IMR-90 (cell line): ENCODE measurements around the gene NKX2-3. TPM values are rescaled to one million over a fixed set of nuclear protein-coding genes. Genes with fewer than 3 reads are reported as not detected.

Experiments used
- ATAC-seq: fragments of 200-7000 bp; cut with Tn5 transposase; 2 replicates; pipeline ENCODE4 v1.9.1; 2020; ENCODE audit warnings: low read depth, mild to moderate bottlenecking, moderate library complexity
- BruUV-seq: library from RNA; stranded (reverse); fragments of 400-500 nt; replicated peaks from 2 replicates; lab custom pipeline; 2021; lab: Mats Ljungman, UMichigan
- CTCF ChIA-PET: fragments of 300-600 bp; formaldehyde crosslinking; extraction: SDS; loops from one replicate; lab custom pipeline; 2021; ENCODE audit warnings: antibody characterized with exemption; lab: Yijun Ruan, JAX
- POLR2A ChIA-PET: fragments of 300-600 bp; sonication (Branson Sonifier 250); formaldehyde crosslinking; loops from one replicate; lab custom pipeline; 2022; ENCODE audit warnings: antibody characterized with exemption; ENCODE audit not compliant: unreplicated experiment; lab: Charles Lee
- DNase-seq: peaks from one replicate; pipeline ENCODE4 v3.0.0; 2013
- H2AFZ ChIP-seq: replicated peaks from 2 replicates; pipeline ENCODE3; 2013; ENCODE audit warnings: low read length, mild to moderate bottlenecking; ENCODE audit not compliant: poor library complexity
- H2AK5ac ChIP-seq: 2 replicates; pipeline ENCODE4 v1.6.1; 2013; ENCODE audit warnings: low read depth, low read length, inconsistent platforms
- H2AK9ac ChIP-seq: replicated peaks from 2 replicates; pipeline ENCODE3; 2013; ENCODE audit warnings: mild to moderate bottlenecking, low read depth, low read length, moderate library complexity; ENCODE audit not compliant: poor library complexity
- H2BK120ac ChIP-seq: 2 replicates; pipeline ENCODE4 v1.6.1; 2013; ENCODE audit warnings: low read depth, low read length, inconsistent platforms
- H2BK15ac ChIP-seq: 3 replicates; pipeline ENCODE4 v1.6.1; 2013; ENCODE audit warnings: low read depth, low read length, inconsistent platforms
- H2BK20ac ChIP-seq: 2 replicates; pipeline ENCODE4 v1.6.1; 2013; ENCODE audit warnings: low read depth, mild to moderate bottlenecking, inconsistent platforms, low read length, moderate library complexity
- H2BK5ac ChIP-seq: 2 replicates; pipeline ENCODE4 v1.6.1; 2013; ENCODE audit warnings: mild to moderate bottlenecking, low read depth, low read length, inconsistent platforms; ENCODE audit not compliant: poor library complexity, severe bottlenecking
- H3K14ac ChIP-seq: replicated peaks from 2 replicates; pipeline ENCODE4 v1.6.1; 2013; ENCODE audit warnings: low read depth, low read length, inconsistent platforms
- H3K18ac ChIP-seq: 2 replicates; pipeline ENCODE4 v1.6.1; 2013; ENCODE audit warnings: low read depth, low read length, control low read depth
- H3K23ac ChIP-seq: 2 replicates; pipeline ENCODE4 v1.6.1; 2013; ENCODE audit warnings: low read depth, low read length, inconsistent platforms
- H3K27ac ChIP-seq: 2 replicates; pipeline ENCODE4 v1.5.1; 2013; ENCODE audit warnings: mild to moderate bottlenecking, control low read depth, low read length; ENCODE audit not compliant: insufficient read depth
- H3K27me3 ChIP-seq: 2 replicates; pipeline ENCODE4 v1.6.1; 2013; ENCODE audit warnings: low read length; ENCODE audit not compliant: control insufficient read depth, insufficient read depth
- H3K36me3 ChIP-seq: 2 replicates; pipeline ENCODE4 v1.6.1; 2013; ENCODE audit warnings: low read length, mixed read lengths; ENCODE audit not compliant: control insufficient read depth, insufficient read depth
- H3K4ac ChIP-seq: 2 replicates; pipeline ENCODE4 v1.6.1; 2013; ENCODE audit warnings: low read depth, low read length, inconsistent platforms
- H3K4me1 ChIP-seq: 2 replicates; pipeline ENCODE4 v1.6.1; 2013; ENCODE audit warnings: low read length, mixed read lengths; ENCODE audit not compliant: control insufficient read depth, insufficient read depth
- H3K4me2 ChIP-seq: 2 replicates; pipeline ENCODE4 v1.6.1; 2013; ENCODE audit warnings: low read depth, mild to moderate bottlenecking, control low read depth, low read length, moderate library complexity
- H3K4me3 ChIP-seq: 2 replicates; pipeline ENCODE4 v1.5.1; 2013; ENCODE audit warnings: low read depth, mild to moderate bottlenecking, control low read depth, low read length, moderate library complexity; ENCODE audit not compliant: insufficient read depth
- H3K56ac ChIP-seq: 2 replicates; pipeline ENCODE4 v1.6.1; 2013; ENCODE audit warnings: low read length, inconsistent platforms; ENCODE audit not compliant: insufficient read depth; ENCODE audit errors: extremely low read depth
- H3K79me1 ChIP-seq, 2 experiments: 2 replicates each; pipeline ENCODE4 v1.6.1; 2013; ENCODE audit warnings: low read length in 2 of 2, inconsistent platforms in 1 of 2, low read depth in 1 of 2
- H3K9ac ChIP-seq: 2 replicates; pipeline ENCODE4 v1.6.1; 2013; ENCODE audit warnings: low read depth, low read length, control low read depth
- H3K9me1 ChIP-seq: 2 replicates; pipeline ENCODE4 v1.6.1; 2013; ENCODE audit warnings: low read length, inconsistent platforms; ENCODE audit not compliant: insufficient read depth
- H3K9me3 ChIP-seq: 2 replicates; pipeline ENCODE4 v1.6.1; 2013; ENCODE audit warnings: low read length; ENCODE audit not compliant: control insufficient read depth, insufficient read depth
- H4K20me1 ChIP-seq: 2 replicates; pipeline ENCODE4 v1.6.1; 2013; ENCODE audit warnings: low read length, inconsistent platforms; ENCODE audit not compliant: insufficient read depth
- H4K5ac ChIP-seq: 2 replicates; pipeline ENCODE4 v1.6.1; 2013; ENCODE audit warnings: mild to moderate bottlenecking, low read depth, low read length, control low read depth
- H4K8ac ChIP-seq, 2 experiments: 2 replicates each; pipeline ENCODE4 v1.6.1; 2013; ENCODE audit warnings: low read depth in 2 of 2, low read length in 2 of 2, control low read depth in 1 of 2, inconsistent platforms in 1 of 2
- H4K91ac ChIP-seq: 2 replicates; pipeline ENCODE4 v1.6.1; 2013; ENCODE audit warnings: low read depth, low read length, inconsistent platforms; ENCODE audit not compliant: insufficient read depth
- MXI1 ChIP-seq: IDR thresholded peaks from 2 replicates; pipeline ENCODE4 v1.6.1; 2012; ENCODE audit warnings: low read depth, mild to moderate bottlenecking, low read length, moderate library complexity, borderline replicate concordance
- WGBS, 2 experiments: methylation state at CpG; one replicate each; pipeline versions ENCODE4 v1.1.5 to v1.1.7; 2013; ENCODE audit warnings: missing lambda C conversion rate in 2 of 2; ENCODE audit not compliant: insufficient read length in 1 of 2; ENCODE audit errors: extremely low coverage in 2 of 2; 5-methylcytosine and 5-hydroxymethylcytosine counted together
- dilution Hi-C: fragments of 300-500 bp; cut with HindIII; formaldehyde crosslinking; loops from one replicate; pipeline ENCODE4 v1.14.3; 2018; ENCODE audit warnings: low sequenced_read_pairs; ENCODE audit not compliant: unreplicated experiment
- in situ Hi-C: fragments of 300-500 bp; cut with MboI; formaldehyde crosslinking; loops from 3 replicates; pipeline ENCODE4 v1.14.3; 2019; ENCODE audit warnings: low sequenced_read_pairs, inconsistent platforms, mixed read lengths
- intact Hi-C: fragments of 100-400 bp; cut with micrococcal nuclease; formaldehyde crosslinking; loops from 2 replicates; pipeline ENCODE4 v1.10.0; 2022
- polyA plus RNA-seq, 3 experiments: library from polyadenylated mRNA; depleted of rRNA; stranded (reverse); fragments of >200 nt; gene quantifications; 2 replicates each; pipeline ENCODE4 v1.2.3, GENCODE V29; 2012; ENCODE audit warnings: low replicate concordance in 1 of 3
- total RNA-seq: library from RNA; depleted of rRNA; stranded (reverse); fragments of >200 nt; gene quantifications from 2 replicates; pipeline ENCODE4 v1.2.3, GENCODE V29; 2012

Gene NKX2-3
- total and polyA plus RNA-seq, 2 of the 4 experiments (the other 2 are of a cell fraction), result not detected

GRCh38 chr10:99537989-99538917 is 5.5 kb downstream of the NKX2-3 start:
- H2BK5ac ChIP-seq, result no peak overlapping the region
- 29% methylated on average over 5 of the region's 10 CpGs; no CpG with 5 or more reads in 1 of the 2 experiments for WGBS, 2 experiments
- no peak overlapping the region for H4K5ac ChIP-seq
- H3K79me1 ChIP-seq, result no peaks in the 10 kb centered on the region
- no peak for ATAC-seq
- no peak overlapping the region for H3K4me3 ChIP-seq
- no peak overlapping the region for H4K91ac ChIP-seq
- no peak overlapping the region for H2AFZ ChIP-seq
- H3K56ac ChIP-seq, result no peak overlapping the region
- no peaks in the 10 kb centered on the region for H3K9me1 ChIP-seq
- H2AK9ac ChIP-seq, result no peak overlapping the region
- no peak overlapping the region for H3K4me2 ChIP-seq
- intact Hi-C loops, result no loop called here
- ChIA-PET CTCF (no interaction called here), POLR2A (no interaction called here)
- no peak for DNase-seq
- H3K9me3 ChIP-seq, result peaks cover 15% of the 10 kb centered on the region
- no peak overlapping the region for H2BK120ac ChIP-seq
- no TSS peak for BruUV-seq
- no peak overlapping the region for H3K23ac ChIP-seq
- no peak overlapping the region for H3K9ac ChIP-seq
- no peak overlapping the region for H3K14ac ChIP-seq
- no peak overlapping the region for H2AK5ac ChIP-seq
- H2BK15ac ChIP-seq, result no peak overlapping the region
- no peak overlapping the region for H3K4ac ChIP-seq
- no peak for TF ChIP-seq MXI1
- no peak overlapping the region for H4K8ac ChIP-seq
- no peaks in the 10 kb centered on the region; the same call in 1 of the 2 replicates for H4K20me1 ChIP-seq
- no peak overlapping the region for H3K18ac ChIP-seq
- peaks cover 4% of the 10 kb centered on the region; the same call in 1 of the 2 replicates for H3K4me1 ChIP-seq
- peaks cover 87% of the 10 kb centered on the region for H3K27me3 ChIP-seq
- in situ Hi-C loops, result no loop called here
- H3K27ac ChIP-seq, result no peak overlapping the region
- H2BK20ac ChIP-seq, result no peak overlapping the region
- no peaks in the 10 kb centered on the region for H3K36me3 ChIP-seq
- dilution Hi-C loops, result no loop called here
